NT2/D1 (cell line): ENCODE results near the gene HEPACAM.

ENCODE experiments used
- SUZ12 ChIP-seq: IDR thresholded peaks from 2 replicates; pipeline ENCODE4 v1.6.1; 2011; ENCODE audit not compliant: insufficient read length, insufficient read depth; ENCODE audit errors: extremely low read depth
- YY1 ChIP-seq: IDR thresholded peaks from 2 replicates; pipeline ENCODE4 v1.6.1; 2011; ENCODE audit not compliant: insufficient read length, insufficient read depth
- ZNF274 ChIP-seq: IDR thresholded peaks from 2 replicates; pipeline ENCODE4 v1.6.1; 2011; ENCODE audit warnings: mild to moderate bottlenecking, low read depth, low read length

- no peak for TF ChIP-seq ZNF274
- no peak for TF ChIP-seq SUZ12
- no peak for TF ChIP-seq YY1
Measured at GRCh38 chr11:124970925-124971324, 35.1 kb upstream of the HEPACAM start.
